Measurements from ENCODE around the gene COL28A1.

Gene COL28A1

DNA sequence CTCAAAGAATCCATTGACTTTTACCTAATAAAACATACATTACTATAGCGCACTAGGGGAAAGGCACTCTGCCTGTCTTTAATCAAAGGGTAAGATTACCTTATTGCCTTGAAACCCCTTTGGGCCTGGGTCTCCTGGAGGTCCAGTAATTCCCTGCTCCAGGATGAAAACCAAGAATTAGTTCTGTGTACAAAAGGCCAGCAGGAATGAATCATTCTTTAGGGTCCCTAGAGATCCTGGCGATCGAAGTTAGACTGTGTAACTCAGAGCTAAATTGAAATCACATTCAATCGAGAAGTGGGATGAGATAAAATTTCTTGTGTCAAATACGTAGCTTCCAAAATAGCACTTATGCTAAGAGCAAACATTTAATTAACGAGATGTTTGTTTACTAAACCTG lies 29.8 kb downstream of the COL28A1 start:
- no peak for TF ChIP-seq CTCF (conservative IDR thresholded peaks at IDR 0.05)
- peak overlapping the region; percentile 50 for H3K27ac ChIP-seq

DNA sequence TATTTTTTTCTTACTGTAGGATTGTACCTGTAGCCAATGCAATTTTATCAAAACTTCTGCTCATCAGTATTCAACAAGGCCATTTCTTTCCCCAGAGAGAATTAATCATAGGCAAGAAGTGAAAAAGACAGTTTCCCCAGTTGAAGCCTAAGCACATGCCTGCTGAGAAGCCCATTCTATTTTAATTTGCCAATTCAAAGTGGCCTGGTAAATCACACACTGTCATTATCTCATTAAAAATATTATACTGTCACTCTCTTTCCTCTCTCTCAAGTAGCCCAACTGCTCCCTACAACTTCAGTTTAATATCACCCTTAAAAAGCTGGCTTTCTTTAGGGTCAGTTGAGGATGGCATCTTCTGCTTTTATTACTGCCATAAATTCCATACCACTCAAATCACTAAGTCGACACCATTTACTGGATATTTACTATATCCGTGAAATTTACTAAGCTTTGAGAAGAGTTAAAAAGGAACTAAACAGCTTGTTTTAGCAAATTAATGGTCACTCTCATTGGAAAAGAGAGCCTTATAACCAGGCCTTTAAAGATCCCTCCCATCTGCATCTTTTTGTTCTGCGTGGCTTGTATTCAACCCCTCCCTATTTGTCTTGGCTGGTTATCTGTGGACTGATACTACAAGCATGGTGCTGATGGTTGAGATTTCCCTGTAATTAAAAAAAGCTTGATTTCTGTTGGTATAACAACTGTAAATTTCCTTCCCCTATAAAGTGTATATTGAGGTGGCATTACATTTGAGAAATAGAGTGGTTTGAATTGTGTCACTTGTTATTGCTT lies 30.6 kb downstream of the COL28A1 start:
- TF ChIP-seq CTCF (conservative IDR thresholded peaks at IDR 0.05), result no peak
- peak overlapping the region; percentile 50 for H3K27ac ChIP-seq

- H3K27ac ChIP-seq, result no peak overlapping the region
- TF ChIP-seq CTCF (conservative IDR thresholded peaks at IDR 0.05), result no peak
Measured at GRCh38 chr7:7499892-7500291, 35.8 kb downstream of the COL28A1 start.

DNA sequence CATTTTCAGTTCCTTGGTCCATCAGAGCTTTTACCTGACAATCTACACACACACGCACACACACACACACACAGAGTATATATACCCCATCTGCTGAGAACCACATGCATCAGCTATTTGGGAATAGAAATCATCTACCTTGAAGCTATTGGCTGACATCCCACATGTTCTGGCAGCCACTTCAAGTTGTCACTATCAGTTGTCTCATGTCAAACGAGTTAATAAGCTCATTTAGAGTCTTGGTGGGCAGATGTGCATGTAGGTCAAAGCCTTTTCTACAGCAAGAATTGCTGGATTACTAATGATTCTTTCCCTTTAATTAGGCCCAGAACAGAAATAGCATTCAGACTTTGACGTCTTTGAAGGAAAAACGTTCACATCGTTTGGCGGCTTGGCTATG lies 36.8 kb downstream of the COL28A1 start:
- no peak overlapping the region for H3K27ac ChIP-seq
- no peak for TF ChIP-seq CTCF (conservative IDR thresholded peaks at IDR 0.05)

GRCh38 chr7:7496311-7496710 lies 39.4 kb downstream of the COL28A1 start:
- TF ChIP-seq CTCF (conservative IDR thresholded peaks at IDR 0.05), result no peak
- no peak overlapping the region for H3K27ac ChIP-seq

DNA sequence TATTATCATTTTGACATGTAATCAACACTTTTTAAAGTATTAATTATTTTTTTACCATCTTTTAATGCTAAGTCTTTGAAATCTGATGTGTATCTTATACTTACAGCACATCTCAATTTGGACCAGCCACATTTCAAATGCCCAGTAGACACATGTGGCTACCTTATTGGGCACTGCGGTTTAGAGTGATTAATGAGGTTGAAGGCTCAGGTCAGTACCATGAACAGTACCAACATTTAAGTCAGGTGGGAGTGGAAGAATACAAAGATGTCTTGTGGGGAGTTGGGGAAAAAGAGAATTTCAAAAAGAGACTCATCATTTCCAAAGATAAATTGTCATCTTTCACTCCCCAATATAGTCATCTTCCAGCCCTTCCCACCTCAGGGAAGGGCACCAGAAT lies 40.5 kb downstream of the COL28A1 start:
- TF ChIP-seq CTCF (conservative IDR thresholded peaks at IDR 0.05), result no peak
- no peak overlapping the region for H3K27ac ChIP-seq

GRCh38 chr7:7491044-7491443 lies 44.6 kb downstream of the COL28A1 start:
- H3K27ac ChIP-seq, result no peak overlapping the region
- TF ChIP-seq CTCF (conservative IDR thresholded peaks at IDR 0.05), result no peak
